VCaP (cell line): ENCODE data around the gene NTN5.
A peak's percentile ranks its signal among the peaks of the same experiment; 100 is the strongest.

Source experiments
- H3K27ac ChIP-seq: fragments of 450-650 bp; 2 replicates; pipeline ENCODE4 v1.5.1; 2017
- CTCF ChIP-seq: fragments of 450-650 bp; conservative IDR thresholded peaks from 2 replicates; pipeline ENCODE4 v1.5.1; 2017; ENCODE audit warnings: mild to moderate bottlenecking, moderate library complexity

The NTN5 gene

DNA sequence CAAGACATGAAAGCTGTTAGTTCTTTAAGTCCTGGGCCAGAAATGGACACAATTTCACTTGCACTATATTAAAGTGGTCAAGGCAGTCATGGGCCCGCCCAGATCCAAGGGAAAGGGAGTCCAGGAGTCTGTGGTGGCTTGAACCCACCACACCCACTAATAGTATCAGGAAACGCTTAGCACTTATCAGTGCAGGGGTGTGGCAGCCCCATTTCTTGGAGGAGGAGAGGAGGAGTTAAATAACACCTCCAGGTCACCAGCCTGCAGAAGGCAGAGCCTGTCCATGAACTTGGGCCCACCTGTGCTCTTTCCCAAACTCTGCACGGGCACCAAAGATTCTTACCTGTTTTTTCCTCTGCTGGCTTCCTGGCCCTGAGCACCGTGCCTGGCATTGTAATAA is 5.4 kb upstream of the NTN5 start:
- no peak overlapping the region for H3K27ac ChIP-seq

GRCh38 chr19:48676887-48677286 is 4.1 kb upstream of the NTN5 start:
- no peak for TF ChIP-seq CTCF
- no peak overlapping the region for H3K27ac ChIP-seq

More for the DNA sequence above, 5.4 kb upstream of the NTN5 start:
- TF ChIP-seq CTCF, result no peak

DNA sequence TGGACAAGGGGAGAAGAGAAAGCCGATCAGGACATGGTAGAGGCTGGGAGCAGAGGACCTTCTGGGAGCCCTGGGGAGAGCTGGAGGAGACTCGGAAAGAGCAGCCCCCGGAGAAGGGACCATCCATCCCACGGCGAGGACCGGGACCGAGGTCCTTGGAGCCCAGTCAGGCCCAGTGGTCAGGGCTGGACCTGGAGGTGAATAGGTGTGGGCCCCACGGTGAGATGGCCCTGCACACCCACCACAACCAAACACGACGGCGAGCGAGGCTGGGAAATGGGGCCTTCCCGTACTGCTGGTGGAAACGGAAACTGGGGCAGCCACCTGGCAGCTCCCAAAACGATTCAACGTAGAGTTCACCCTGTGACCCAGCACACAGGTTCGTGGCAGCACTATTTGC is 3.7 kb upstream of the NTN5 start:
- no peak for TF ChIP-seq CTCF
- no peak overlapping the region for H3K27ac ChIP-seq

- peak; percentile 96 for TF ChIP-seq CTCF
- peak overlapping the region; percentile 27; the same call in 1 of the 2 replicates for H3K27ac ChIP-seq
These were observed 2.4 kb upstream of the NTN5 start for GRCh38 chr19:48674921-48675824.

DNA sequence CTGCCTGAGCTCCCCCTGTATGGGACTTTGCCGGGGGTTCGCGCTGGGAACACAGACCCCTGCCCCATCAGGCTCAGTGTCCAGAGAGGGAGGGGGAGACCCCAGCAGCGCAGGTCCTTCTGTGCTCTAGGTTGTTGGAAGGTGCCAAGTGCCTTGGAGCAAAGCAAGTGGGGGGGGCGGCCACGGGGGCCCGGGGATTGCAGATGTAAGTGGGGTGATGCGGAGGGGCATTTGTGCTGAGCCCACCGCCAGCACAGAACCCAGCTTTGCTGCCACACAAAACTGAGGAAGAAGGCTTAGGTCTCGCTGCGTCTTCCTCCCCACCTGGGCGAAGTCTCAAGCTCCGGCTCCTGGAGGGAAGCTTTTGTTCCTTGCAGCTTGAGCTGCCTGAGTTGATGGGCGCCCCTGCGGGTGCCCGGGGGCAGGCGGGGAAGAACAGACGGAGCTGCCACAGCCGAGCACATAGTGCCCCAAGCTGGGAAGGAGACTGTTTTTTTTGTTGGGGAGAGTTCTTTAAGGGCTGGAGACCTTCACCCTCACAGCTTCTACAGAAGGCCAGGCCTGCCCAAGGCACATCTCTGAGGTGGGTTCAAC is 1.5 kb upstream of the NTN5 start:
- no peak overlapping the region for H3K27ac ChIP-seq
- TF ChIP-seq CTCF, result no peak

DNA sequence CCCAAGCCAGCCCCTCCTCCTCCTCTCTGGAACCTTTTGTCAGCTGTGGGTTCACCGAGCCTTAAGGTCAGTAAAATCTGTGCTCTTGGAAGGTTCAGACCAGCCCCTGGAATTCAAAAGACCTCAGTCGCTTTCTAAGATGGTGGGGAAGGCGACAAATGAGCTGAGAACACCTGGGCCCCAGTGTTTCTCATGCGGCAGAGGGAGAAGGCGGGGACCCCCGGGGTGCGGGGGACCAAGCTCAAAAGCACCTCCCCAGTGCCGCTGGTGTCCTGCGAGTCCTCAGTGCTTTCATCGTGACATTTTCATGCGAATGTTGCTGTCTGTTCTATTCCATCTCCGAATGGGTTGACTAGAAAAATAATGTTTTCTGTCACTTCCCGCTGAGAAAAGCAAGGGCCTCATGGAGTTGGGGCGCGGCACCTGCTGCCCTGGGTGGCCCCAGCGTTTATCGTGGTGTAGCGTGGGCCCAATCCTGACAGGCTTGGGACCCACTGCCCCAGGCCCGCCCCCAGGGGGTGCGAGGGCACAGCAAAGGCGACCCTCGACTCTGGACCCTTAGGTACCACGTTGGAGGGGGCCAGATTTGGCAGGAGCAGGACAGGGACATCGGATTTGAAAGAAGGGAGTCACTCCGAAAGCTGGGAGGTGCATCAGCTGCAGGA is 751 bp upstream of the NTN5 start:
- no peak for TF ChIP-seq CTCF
- no peak overlapping the region for H3K27ac ChIP-seq

DNA sequence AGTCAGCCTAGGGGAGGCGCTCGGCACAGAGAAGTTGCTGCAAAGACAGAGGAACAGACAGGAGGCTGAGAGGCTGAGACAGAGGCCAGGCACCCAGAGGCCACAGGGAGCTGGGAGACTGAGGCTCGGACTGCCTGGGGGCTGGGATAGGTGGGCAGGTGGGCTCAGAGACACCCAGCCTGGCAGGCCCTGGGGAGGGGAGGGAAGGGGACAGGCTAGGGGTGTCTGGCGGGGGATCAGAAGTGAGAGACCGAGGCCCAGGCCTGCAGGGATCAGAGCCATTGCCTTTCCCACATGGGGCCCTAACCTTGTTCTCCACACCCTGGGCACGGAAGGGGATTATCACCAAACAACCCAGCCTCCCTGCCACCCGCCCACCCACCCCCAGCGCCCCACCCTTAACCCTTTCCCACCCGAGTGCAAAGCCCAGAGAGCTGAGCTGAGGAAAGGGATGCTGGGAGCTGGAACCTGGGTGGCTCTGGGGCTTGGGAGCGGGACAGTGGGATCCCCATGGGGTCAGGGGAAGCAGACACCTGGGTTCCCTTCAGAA is 1.3 kb downstream of the NTN5 start:
- TF ChIP-seq CTCF, result no peak
- H3K27ac ChIP-seq, result no peak overlapping the region
